Ovary (tissue), 3 donors: ENCODE measurements around the gene GSG1L.

Experiments
- CTCF ChIP-seq, 3 donors: fragments of 450-650 bp in 2 of 3; fragments of 200-600 bp in 1 of 3; IDR thresholded peaks; one replicate each; pipeline versions ENCODE4 v1.5.1 to v1.8.0; 2016 to 2022; ENCODE audit warnings: antibody characterized with exemption in 3 of 3, mild to moderate bottlenecking in 1 of 3
- POLR2A ChIP-seq: fragments of 450-650 bp; IDR thresholded peaks from one replicate; pipeline ENCODE4 v1.6.1; 2017; ENCODE audit warnings: antibody characterized with exemption, mild to moderate bottlenecking, moderate library complexity
- donor health status: DM: no; HTN: no; CAD: no.

GRCh38 chr16:27851586-27851985 is 211.9 kb downstream of the GSG1L start:
- no peak for TF ChIP-seq POLR2A
- TF ChIP-seq CTCF (IDR thresholded peaks at IDR 0.05): no peak
